ENCODE measurements around the gene NDUFAF3. TPM values are rescaled to one million over a fixed set of nuclear protein-coding genes. Genes with fewer than 3 reads are reported as not detected.

Gene NDUFAF3
- total and polyA plus RNA-seq, 7 donors, result 60.6 to 150 (median 100) TPM

DNA sequence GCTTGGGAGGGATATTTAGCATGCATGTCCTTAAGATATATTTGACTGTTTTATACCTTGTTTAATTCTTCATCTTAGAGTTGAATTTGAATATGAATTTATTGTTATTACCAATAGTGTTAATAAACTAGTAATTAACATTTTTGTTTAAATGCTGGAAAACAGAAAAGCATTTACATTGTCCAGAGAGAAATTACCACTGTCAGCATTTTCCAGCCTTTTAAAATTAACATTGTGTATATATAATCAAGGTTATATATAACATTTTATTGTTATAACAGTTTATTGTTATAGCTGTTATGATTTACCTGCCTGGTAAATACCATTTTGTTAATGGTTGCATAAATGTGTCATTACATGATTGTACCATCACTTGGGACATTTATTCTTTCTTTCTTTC lies 39.9 kb upstream of the NDUFAF3 start:
- intact Hi-C loops (cut with DNase I), result no loop called here
- Histone ChIP-seq H3K27me3 (ENCODE audit: insufficient read depth in 3 of 3, low read length in 2 of 3) (no peaks in the 10 kb centered on the region), H3K36me3 (ENCODE audit: insufficient read depth in 1 of 2, low read depth in 1 of 2) (peaks cover 10 to 98% of the 10 kb centered on the region in 2 donors), H3K27ac (no peak overlapping the region), H3K4me3 (no peak overlapping the region), H3K9me3 (no peaks in the 10 kb centered on the region), H3K4me1 (no peaks in the 10 kb centered on the region)
- ATAC-seq, result no peak
- DNase-seq, result no peak
- TF ChIP-seq, protein P1, sequence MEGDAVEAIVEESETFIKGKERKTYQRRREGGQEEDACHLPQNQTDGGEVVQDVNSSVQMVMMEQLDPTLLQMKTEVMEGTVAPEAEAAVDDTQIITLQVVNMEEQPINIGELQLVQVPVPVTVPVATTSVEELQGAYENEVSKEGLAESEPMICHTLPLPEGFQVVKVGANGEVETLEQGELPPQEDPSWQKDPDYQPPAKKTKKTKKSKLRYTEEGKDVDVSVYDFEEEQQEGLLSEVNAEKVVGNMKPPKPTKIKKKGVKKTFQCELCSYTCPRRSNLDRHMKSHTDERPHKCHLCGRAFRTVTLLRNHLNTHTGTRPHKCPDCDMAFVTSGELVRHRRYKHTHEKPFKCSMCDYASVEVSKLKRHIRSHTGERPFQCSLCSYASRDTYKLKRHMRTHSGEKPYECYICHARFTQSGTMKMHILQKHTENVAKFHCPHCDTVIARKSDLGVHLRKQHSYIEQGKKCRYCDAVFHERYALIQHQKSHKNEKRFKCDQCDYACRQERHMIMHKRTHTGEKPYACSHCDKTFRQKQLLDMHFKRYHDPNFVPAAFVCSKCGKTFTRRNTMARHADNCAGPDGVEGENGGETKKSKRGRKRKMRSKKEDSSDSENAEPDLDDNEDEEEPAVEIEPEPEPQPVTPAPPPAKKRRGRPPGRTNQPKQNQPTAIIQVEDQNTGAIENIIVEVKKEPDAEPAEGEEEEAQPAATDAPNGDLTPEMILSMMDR (IDR thresholded peaks at IDR 0.05), result no peak

GRCh38 chr3:48982686-48983085 lies 39.2 kb upstream of the NDUFAF3 start:
- DNase-seq (no peak), ATAC-seq (no peak)
- Histone ChIP-seq H3K4me1 (no peaks in the 10 kb centered on the region), H3K9me3 (no peaks in the 10 kb centered on the region), H3K27ac (no peak overlapping the region), H3K4me3 (no peak overlapping the region), H3K27me3 (ENCODE audit: insufficient read depth in 3 of 3, low read length in 2 of 3) (no peaks in the 10 kb centered on the region), H3K36me3 (ENCODE audit: insufficient read depth in 1 of 2, low read depth in 1 of 2) (peaks cover 8 to 92% of the 10 kb centered on the region in 2 donors)
- TF ChIP-seq, protein P1 (IDR thresholded peaks at IDR 0.05), result no peak
- 79 to 93% (median 85%) methylated on average over 5 of the region's 5 CpGs for WGBS, 3 donors
- intact Hi-C loops (cut with DNase I), result no loop called here

DNA sequence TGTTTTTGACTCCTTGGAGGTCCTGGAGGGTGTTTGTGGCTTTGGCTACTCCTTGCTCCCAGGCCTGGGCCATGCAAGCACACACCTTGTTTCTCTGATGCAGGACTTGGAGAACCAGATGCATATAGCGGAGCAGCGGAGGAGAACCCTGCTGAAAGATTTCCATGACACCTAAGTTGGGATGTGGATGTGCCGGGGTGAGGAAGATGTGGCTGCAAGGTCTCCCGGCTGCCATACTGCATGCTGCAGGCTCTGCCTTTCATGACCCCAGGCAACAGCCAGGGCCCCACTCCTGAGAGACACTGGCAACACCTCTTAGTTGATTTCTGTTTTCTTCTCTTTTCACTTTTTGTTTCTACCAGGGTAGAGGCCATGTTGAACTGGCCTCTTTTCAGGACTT lies 38.8 kb upstream of the NDUFAF3 start:
- no peaks in the 10 kb centered on the region for H3K9me3 ChIP-seq
- H3K27ac ChIP-seq, result no peak overlapping the region
- TF ChIP-seq, protein P1 (IDR thresholded peaks at IDR 0.05), result no peak
- peaks cover 8 to 88% of the 10 kb centered on the region in 2 donors for H3K36me3 ChIP-seq (ENCODE audit: insufficient read depth in 1 of 2, low read depth in 1 of 2)
- H3K27me3 ChIP-seq (ENCODE audit: insufficient read depth in 3 of 3, low read length in 2 of 3), result no peaks in the 10 kb centered on the region
- intact Hi-C loops (cut with DNase I), result no loop called here
- ATAC-seq (no peak), DNase-seq (no peak)
- WGBS, 3 donors, result 89 to 97% (median 95%) methylated on average over 4 of the region's 4 CpGs
- no peaks in the 10 kb centered on the region for H3K4me1 ChIP-seq
- H3K4me3 ChIP-seq, result no peak overlapping the region

- Histone ChIP-seq H3K27ac (no peak overlapping the region), H3K27me3 (ENCODE audit: insufficient read depth in 3 of 3, low read length in 2 of 3) (no peaks in the 10 kb centered on the region), H3K9me3 (no peaks in the 10 kb centered on the region), H3K36me3 (ENCODE audit: insufficient read depth in 1 of 2, low read depth in 1 of 2) (peaks cover 5 to 74% of the 10 kb centered on the region in 2 donors), H3K4me3 (no peak overlapping the region), H3K4me1 (peaks cover 4% of the 10 kb centered on the region)
- TF ChIP-seq, protein P1 (IDR thresholded peaks at IDR 0.05), result no peak
- no peak for ATAC-seq
- intact Hi-C loops (cut with DNase I), result loop anchor here in 1 of 2 donors (5.0 kb wide), 1 partner anchor 108 kb away; the partner anchor contains the start of gene QRICH1
- no peak for DNase-seq
Observed at GRCh38 chr3:48984663-48985062, 37.3 kb upstream of the NDUFAF3 start.

DNA sequence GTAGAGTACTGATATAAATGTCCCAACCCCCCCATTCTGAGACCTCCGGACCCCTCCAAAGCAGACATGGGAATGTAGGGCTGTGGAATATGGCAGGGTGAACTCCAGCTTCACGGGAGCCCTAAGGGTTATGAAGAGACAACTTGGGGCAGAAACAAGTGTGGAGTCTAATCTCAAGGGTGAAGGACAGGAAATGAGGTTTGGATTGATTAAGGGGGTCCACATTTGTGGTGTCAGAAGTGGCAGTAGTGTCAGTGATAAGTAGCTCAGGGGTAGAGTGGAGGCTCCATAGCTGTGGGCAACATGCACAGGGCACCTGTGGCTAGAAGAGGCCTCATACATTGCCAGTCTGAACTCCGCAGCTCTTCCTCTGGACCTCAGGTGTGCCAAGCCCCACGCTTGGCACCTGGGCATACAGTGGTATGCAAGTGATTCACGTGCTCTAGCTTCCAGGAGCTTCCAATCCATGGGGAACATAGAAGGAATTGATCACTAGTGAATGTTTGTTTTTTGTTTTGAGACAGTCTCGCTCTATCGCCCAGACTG lies 36.0 kb upstream of the NDUFAF3 start:
- Histone ChIP-seq H3K4me1 (peaks cover 6% of the 10 kb centered on the region), H3K4me3 (no peak overlapping the region), H3K9me3 (no peaks in the 10 kb centered on the region), H3K27ac (no peak overlapping the region), H3K36me3 (ENCODE audit: insufficient read depth in 1 of 2, low read depth in 1 of 2) (peaks cover 0 to 62% of the 10 kb centered on the region in 2 donors), H3K27me3 (ENCODE audit: insufficient read depth in 3 of 3, low read length in 2 of 3) (no peaks in the 10 kb centered on the region)
- ATAC-seq (no peak), DNase-seq (no peak)
- 84 to 93% (median 88%) methylated on average over 7 of the region's 7 CpGs for WGBS, 3 donors
- TF ChIP-seq, protein P1 (IDR thresholded peaks at IDR 0.05), result no peak
- intact Hi-C loops (cut with DNase I), result loop anchor here in 1 of 2 donors (5.0 kb wide), 1 partner anchor 106 kb away; the partner anchor contains the start of gene QRICH1

Measured in psoas muscle (tissue), 8 donors.